ENCODE data around the gene VPS26C.

VPS26C gene

GRCh38 chr21:37233551-37234146, 33.5 kb downstream of the VPS26C start:
- H3K27ac ChIP-seq, result no peak overlapping the region
- no peak for TF ChIP-seq CTCF (conservative IDR thresholded peaks at IDR 0.05)
- TF ChIP-seq ZFX (IDR thresholded peaks at IDR 0.05), result no peak

GRCh38 chr21:37232274-37233018, 34.7 kb downstream of the VPS26C start:
- H3K27ac ChIP-seq, result no peak overlapping the region
- TF ChIP-seq CTCF (conservative IDR thresholded peaks at IDR 0.05) (no peak), ZFX (IDR thresholded peaks at IDR 0.05) (no peak)

GRCh38 chr21:37231671-37232070, 35.5 kb downstream of the VPS26C start:
- no peak overlapping the region for H3K27ac ChIP-seq
- TF ChIP-seq ZFX (IDR thresholded peaks at IDR 0.05) (no peak), CTCF (conservative IDR thresholded peaks at IDR 0.05) (no peak)

GRCh38 chr21:37231249-37231645, 35.9 kb downstream of the VPS26C start:
- H3K27ac ChIP-seq, result no peak overlapping the region
- no peak for TF ChIP-seq ZFX (IDR thresholded peaks at IDR 0.05)
- no peak for TF ChIP-seq CTCF (conservative IDR thresholded peaks at IDR 0.05)

- H3K27ac ChIP-seq, result no peak overlapping the region
- TF ChIP-seq CTCF (conservative IDR thresholded peaks at IDR 0.05) (no peak), ZFX (IDR thresholded peaks at IDR 0.05) (no peak)
These were observed 36.4 kb downstream of the VPS26C start for GRCh38 chr21:37230632-37231248.

GRCh38 chr21:37228003-37228400, 39.1 kb downstream of the VPS26C start:
- TF ChIP-seq CTCF (conservative IDR thresholded peaks at IDR 0.05) (no peak), ZFX (IDR thresholded peaks at IDR 0.05) (no peak)
- no peak overlapping the region for H3K27ac ChIP-seq

Data from C4-2B (cell line).